SK-N-SH treated with all-trans-retinoic acid at 6 μM for 48 hours (cell line): ENCODE results near the gene KMO.

Source experiments
- BACH2 ChIP-seq: fragments of 250-450 bp; sonication (Bioruptor Pico); IDR thresholded peaks from 2 replicates; pipeline ENCODE4 v1.9.0; 2021; ENCODE audit warnings: mild to moderate bottlenecking, borderline replicate concordance
- OSR1 ChIP-seq: fragments of 250-450 bp; sonication (Bioruptor Pico); IDR thresholded peaks from 2 replicates; pipeline ENCODE4 v1.8.0; 2022; ENCODE audit warnings: moderate library complexity, mild to moderate bottlenecking, inconsistent platforms
- ZFP30 ChIP-seq: fragments of 450-650 bp; formaldehyde crosslinking; IDR thresholded peaks from 2 replicates; pipeline ENCODE4 v1.5.0; 2022; ENCODE audit warnings: mild to moderate bottlenecking, moderate library complexity
- ZNF8 ChIP-seq: fragments of 450-650 bp; formaldehyde crosslinking; IDR thresholded peaks from 2 replicates; pipeline ENCODE4 v1.5.0; 2020; ENCODE audit warnings: mild to moderate bottlenecking, moderate library complexity
- TF ChIP-seq, protein P1 (sequence below): fragments of 250-450 bp; sonication (Bioruptor Pico); IDR thresholded peaks from 2 replicates; pipeline ENCODE4 v1.5.1; 2021; ENCODE audit warnings: mild to moderate bottlenecking, moderate library complexity

- no peak for TF ChIP-seq ZNF8 (CRISPR knock-in tag)
- no peak for TF ChIP-seq OSR1 (CRISPR knock-in tag)
- no peak for TF ChIP-seq ZFP30 (CRISPR knock-in tag)
- no peak for TF ChIP-seq BACH2
- TF ChIP-seq, protein P1, sequence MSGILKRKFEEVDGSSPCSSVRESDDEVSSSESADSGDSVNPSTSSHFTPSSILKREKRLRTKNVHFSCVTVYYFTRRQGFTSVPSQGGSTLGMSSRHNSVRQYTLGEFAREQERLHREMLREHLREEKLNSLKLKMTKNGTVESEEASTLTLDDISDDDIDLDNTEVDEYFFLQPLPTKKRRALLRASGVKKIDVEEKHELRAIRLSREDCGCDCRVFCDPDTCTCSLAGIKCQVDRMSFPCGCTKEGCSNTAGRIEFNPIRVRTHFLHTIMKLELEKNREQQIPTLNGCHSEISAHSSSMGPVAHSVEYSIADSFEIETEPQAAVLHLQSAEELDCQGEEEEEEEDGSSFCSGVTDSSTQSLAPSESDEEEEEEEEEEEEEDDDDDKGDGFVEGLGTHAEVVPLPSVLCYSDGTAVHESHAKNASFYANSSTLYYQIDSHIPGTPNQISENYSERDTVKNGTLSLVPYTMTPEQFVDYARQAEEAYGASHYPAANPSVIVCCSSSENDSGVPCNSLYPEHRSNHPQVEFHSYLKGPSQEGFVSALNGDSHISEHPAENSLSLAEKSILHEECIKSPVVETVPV (CRISPR knock-in tag), result no peak
Measured at GRCh38 chr1:241525026-241525425, 7.2 kb upstream of the KMO start.
